Kidney (tissue), 14 donors: ENCODE data around the gene SEPTIN12. TPM values are rescaled to one million over a fixed set of nuclear protein-coding genes. Genes with fewer than 3 reads are reported as not detected.
"Not testable (repeated sequence)": the region's sequence is repeated elsewhere in the genome, so short reads cannot be mapped to it uniquely, and the experiment has no call there.

ENCODE experiments used
- DNase-seq, 5 donors: peaks; one replicate each; pipeline ENCODE4 v3.0.0-alpha.2; 2013 to 2020
- FAIRE-seq: peaks from 2 replicates; lab custom pipeline; 2012; peaks lifted over from hg19 to GRCh38; lab: Jason Lieb, UNC
- H3K27ac ChIP-seq, 2 donors: one replicate each; pipeline ENCODE4 v1.7.0; 2013; ENCODE audit warnings: low read depth in 2 of 2, low read length in 2 of 2, inconsistent platforms in 1 of 2
- H3K27me3 ChIP-seq: one replicate; pipeline ENCODE4 v1.7.1; 2013; ENCODE audit warnings: low read length, inconsistent platforms; ENCODE audit not compliant: control insufficient read depth, insufficient read depth
- H3K36me3 ChIP-seq, 3 donors: one replicate each; pipeline versions ENCODE4 v1.7.0 to v1.7.1; 2013; ENCODE audit warnings: low read length in 3 of 3, control low read depth in 1 of 3, inconsistent platforms in 1 of 3; ENCODE audit not compliant: insufficient read depth in 3 of 3, control insufficient read depth in 2 of 3
- H3K4me1 ChIP-seq, 3 donors: one replicate each; pipeline versions ENCODE4 v1.7.0 to v1.7.1; 2013; ENCODE audit warnings: low read length in 3 of 3, inconsistent platforms in 1 of 3, low read depth in 1 of 3; ENCODE audit not compliant: control insufficient read depth in 2 of 3, insufficient read depth in 2 of 3
- H3K4me3 ChIP-seq, 3 donors: one replicate each; pipeline versions ENCODE4 v1.7.0 to v1.8.1; 2013; ENCODE audit warnings: low read length in 3 of 3, control low read depth in 1 of 3, inconsistent platforms in 1 of 3
- H3K9ac ChIP-seq, 3 donors: one replicate each; pipeline versions ENCODE4 v1.7.0 to v1.7.1; 2013; ENCODE audit warnings: low read length in 3 of 3, control low read depth in 1 of 3, inconsistent platforms in 1 of 3
- H3K9me3 ChIP-seq, 3 donors: one replicate each; pipeline versions ENCODE4 v1.7.0 to v1.7.1; 2013; ENCODE audit warnings: low read length in 3 of 3, control low read depth in 1 of 3, inconsistent platforms in 1 of 3; ENCODE audit not compliant: control insufficient read depth in 2 of 3, insufficient read depth in 1 of 3
- intact Hi-C: fragments of 100-400 bp; cut with DNase I; formaldehyde crosslinking; loops from one replicate; pipeline ENCODE4 v1.11.1; 2022
- polyA plus RNA-seq: library from polyadenylated mRNA; stranded (reverse); fragments of 350-450 nt; fragmentation: Illumina TruSeq; extraction: RNeasy Lipid Tissue Mini Kit (QIAGEN cat#74804); gene quantifications from one replicate; pipeline ENCODE4 v1.2.3, GENCODE V29; 2014; ENCODE audit warnings: low read depth, low replicate concordance; ENCODE audit not compliant: insufficient read depth
- total RNA-seq: library from RNA; stranded (reverse); fragmentation: NEBNext Ultra II Directional; extraction: Animal tissue kit (Norgen Biotek cat#: 25700); gene quantifications from one replicate; pipeline ENCODE4 v1.2.1, GENCODE V29; 2021
- TF ChIP-seq, protein P1 (sequence below): IDR thresholded peaks from 3 replicates; pipeline ENCODE4 v1.5.1; 2012; ENCODE audit warnings: mild to moderate bottlenecking, moderate library complexity, borderline replicate concordance; ENCODE audit not compliant: insufficient read depth; ENCODE audit errors: extremely low read depth
- donor health status: control.
- donor health status: control.
- donor health status: control.
- donor health status: control.
- donor health status: control.
- donor health status: DM: yes; HTN: yes; CAD: no.
- donor health status: Normal renal cell carcinoma (clear cell type).

Gene SEPTIN12
- total and polyA plus RNA-seq, 2 donors from 2014 or later: not detected

DNA sequence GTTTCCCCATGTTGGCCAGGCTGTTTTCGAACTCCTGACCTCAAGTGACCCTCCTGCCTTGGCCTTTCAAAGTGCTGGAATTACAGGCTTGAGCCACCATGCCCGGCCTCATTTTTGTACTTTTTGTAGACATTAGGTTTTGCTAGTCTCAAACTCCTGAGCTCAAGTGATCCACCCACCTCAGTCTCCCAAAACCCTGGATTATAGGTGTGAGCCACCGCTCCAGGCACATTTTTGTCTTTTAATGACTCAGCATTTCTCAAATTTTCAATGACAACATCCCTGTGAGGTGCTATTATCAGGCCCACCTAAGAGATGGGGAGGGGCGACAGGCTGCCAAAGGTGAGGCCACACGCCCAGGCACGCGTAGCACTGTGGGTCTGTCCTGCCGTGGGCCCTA is 1.1 kb downstream of the SEPTIN12 start:
- TF ChIP-seq, protein P1, sequence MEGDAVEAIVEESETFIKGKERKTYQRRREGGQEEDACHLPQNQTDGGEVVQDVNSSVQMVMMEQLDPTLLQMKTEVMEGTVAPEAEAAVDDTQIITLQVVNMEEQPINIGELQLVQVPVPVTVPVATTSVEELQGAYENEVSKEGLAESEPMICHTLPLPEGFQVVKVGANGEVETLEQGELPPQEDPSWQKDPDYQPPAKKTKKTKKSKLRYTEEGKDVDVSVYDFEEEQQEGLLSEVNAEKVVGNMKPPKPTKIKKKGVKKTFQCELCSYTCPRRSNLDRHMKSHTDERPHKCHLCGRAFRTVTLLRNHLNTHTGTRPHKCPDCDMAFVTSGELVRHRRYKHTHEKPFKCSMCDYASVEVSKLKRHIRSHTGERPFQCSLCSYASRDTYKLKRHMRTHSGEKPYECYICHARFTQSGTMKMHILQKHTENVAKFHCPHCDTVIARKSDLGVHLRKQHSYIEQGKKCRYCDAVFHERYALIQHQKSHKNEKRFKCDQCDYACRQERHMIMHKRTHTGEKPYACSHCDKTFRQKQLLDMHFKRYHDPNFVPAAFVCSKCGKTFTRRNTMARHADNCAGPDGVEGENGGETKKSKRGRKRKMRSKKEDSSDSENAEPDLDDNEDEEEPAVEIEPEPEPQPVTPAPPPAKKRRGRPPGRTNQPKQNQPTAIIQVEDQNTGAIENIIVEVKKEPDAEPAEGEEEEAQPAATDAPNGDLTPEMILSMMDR: no peak
- H3K4me3 ChIP-seq: no peak overlapping the region
- H3K27me3 ChIP-seq: no peaks in the 10 kb centered on the region
- no peak overlapping the region for H3K9ac ChIP-seq
- intact Hi-C loops: no loop called here
- no peak overlapping the region for H3K27ac ChIP-seq
- H3K36me3 ChIP-seq: no peaks in the 10 kb centered on the region
- H3K9me3 ChIP-seq: no peaks in the 10 kb centered on the region
- DNase-seq: no peak
- no peak for FAIRE-seq
- no peaks in the 10 kb centered on the region for H3K4me1 ChIP-seq

DNA sequence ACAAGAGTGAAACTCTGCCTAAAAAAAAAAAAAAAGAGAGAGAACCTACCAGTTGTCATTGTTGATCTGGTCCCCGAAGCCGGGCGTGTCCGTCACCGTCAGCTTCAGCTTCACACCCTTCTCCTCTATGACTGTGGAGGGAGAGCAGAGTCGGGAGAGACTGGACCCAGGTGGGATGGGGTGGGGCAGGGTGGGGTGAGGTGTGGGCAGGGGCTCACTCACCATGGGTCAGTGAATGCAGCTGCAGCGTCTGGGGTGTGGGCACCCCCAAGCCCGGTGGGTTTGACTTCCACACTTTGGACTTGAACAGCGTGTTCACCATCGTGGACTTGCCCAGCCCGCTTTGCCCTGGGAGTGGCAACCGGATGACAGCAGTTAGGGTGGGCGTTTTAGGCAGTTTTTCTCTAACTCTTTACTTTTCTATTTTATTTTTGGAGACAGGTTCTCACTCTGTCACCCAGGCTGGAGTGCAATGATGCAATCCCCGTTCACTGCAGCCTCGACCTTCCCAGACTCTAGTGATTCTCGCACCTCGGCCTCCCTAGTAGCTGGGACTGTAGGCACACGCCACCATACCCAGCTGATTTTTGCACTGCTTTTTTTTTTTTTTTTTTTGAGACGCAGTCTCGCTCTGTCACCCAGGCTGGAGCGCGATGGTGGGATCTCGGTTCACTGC is 2.2 kb downstream of the SEPTIN12 start:
- H3K9ac ChIP-seq: no peak overlapping the region
- FAIRE-seq: no peak
- TF ChIP-seq, protein P1: no peak
- no peak overlapping the region for H3K4me3 ChIP-seq
- H3K36me3 ChIP-seq: no peaks in the 10 kb centered on the region
- DNase-seq: no peak
- no peak overlapping the region for H3K27ac ChIP-seq
- intact Hi-C loops: no loop called here
- no peaks in the 10 kb centered on the region for H3K9me3 ChIP-seq
- H3K4me1 ChIP-seq: no peaks in the 10 kb centered on the region
- no peaks in the 10 kb centered on the region for H3K27me3 ChIP-seq

DNA sequence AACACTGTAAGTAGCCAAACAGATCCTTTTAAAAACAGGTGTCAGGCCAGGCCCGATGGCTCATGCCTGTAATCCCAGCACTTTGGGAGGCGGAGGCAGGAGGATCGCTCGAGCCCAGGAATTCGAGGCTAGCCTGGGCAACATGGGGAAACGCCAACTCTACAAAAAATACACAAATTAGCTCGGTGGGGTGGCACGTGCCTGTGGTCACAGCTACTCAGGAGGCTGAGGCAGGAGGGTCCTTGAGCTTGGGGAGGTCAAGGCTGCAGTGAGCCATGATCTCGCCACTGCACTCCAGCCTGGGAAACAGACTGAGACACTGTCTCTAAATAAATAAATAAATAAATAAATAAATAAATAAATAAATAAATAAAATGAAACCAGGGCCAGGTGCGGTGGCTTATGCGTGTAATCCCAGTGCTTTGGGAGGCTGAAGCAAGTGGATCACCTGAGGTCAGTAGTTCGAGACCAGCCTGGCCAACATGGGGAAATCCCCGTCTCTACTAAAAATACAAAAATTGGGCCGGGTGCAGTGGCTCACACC is 3.6 kb downstream of the SEPTIN12 start:
- DNase-seq, H3K36me3 ChIP-seq, H3K4me1 ChIP-seq, H3K27ac ChIP-seq, H3K27me3 ChIP-seq, H3K4me3 ChIP-seq, H3K9ac ChIP-seq, FAIRE-seq, H3K9me3 ChIP-seq, intact Hi-C loops: not testable (repeated sequence)

DNA sequence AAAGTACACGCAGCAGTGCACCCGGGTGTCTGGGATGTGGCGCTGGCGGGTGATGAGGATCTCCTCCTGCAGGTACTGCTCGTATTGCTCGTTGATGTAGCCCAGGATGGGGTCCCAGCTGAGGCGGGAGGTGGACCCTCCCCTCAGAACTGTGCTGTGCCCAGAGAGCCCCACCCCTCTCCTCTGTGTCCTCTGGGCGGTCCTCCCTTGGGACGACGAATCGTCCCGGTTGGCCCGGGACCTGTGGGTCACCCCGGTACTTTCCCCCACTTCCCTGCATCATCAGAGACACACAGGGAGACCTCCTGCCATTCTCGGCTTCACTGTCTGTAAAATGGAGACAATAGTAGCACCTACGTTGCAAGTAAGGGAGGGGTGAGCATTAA is 4.2 kb downstream of the SEPTIN12 start:
- DNase-seq: no peak
- intact Hi-C loops: no loop called here
- FAIRE-seq: no peak

More for the DNA sequence above, 4.2 kb downstream of the SEPTIN12 start:
- H3K9me3 ChIP-seq: no peaks in the 10 kb centered on the region
- no peak overlapping the region for H3K27ac ChIP-seq
- no peaks in the 10 kb centered on the region for H3K4me1 ChIP-seq
- TF ChIP-seq, protein P1: no peak
- H3K9ac ChIP-seq: no peak overlapping the region
- no peaks in the 10 kb centered on the region for H3K36me3 ChIP-seq
- no peaks in the 10 kb centered on the region for H3K27me3 ChIP-seq
- H3K4me3 ChIP-seq: no peak overlapping the region
